DND-41 (cell line): ENCODE measurements around the gene ATP8A2.

Source experiments
- ATAC-seq: fragments of 200-7000 bp; cut with Tn5 transposase; 3 replicates; pipeline ENCODE4 v1.9.1; 2021; ENCODE audit warnings: low read depth; ENCODE audit not compliant: insufficient read depth
- DNase-seq: peaks from one replicate; pipeline ENCODE4 v3.0.0-alpha.2; 2020
- H2AFZ ChIP-seq: 2 replicates; pipeline ENCODE4 v1.6.0; 2012; ENCODE audit warnings: low read depth, low read length
- H3K27ac ChIP-seq: 2 replicates; pipeline ENCODE4 v1.5.1; 2012; ENCODE audit warnings: low read length, inconsistent platforms
- H3K27me3 ChIP-seq: fragments of 200-600 bp; sonication (generic); 2 replicates; pipeline ENCODE4 v1.6.0; 2012; ENCODE audit warnings: low read length, mild to moderate bottlenecking, inconsistent platforms; ENCODE audit not compliant: insufficient read depth, poor library complexity
- H3K36me3 ChIP-seq: 2 replicates; pipeline ENCODE4 v1.5.1; 2012; ENCODE audit warnings: low read length, inconsistent platforms; ENCODE audit not compliant: insufficient read depth
- H3K4me1 ChIP-seq: 2 replicates; pipeline ENCODE4 v1.5.1; 2012; ENCODE audit warnings: mild to moderate bottlenecking, low read length; ENCODE audit not compliant: insufficient read depth
- H3K4me2 ChIP-seq: 2 replicates; pipeline ENCODE4 v1.6.0; 2012; ENCODE audit warnings: mild to moderate bottlenecking, moderate library complexity, low read length, inconsistent platforms; ENCODE audit not compliant: insufficient read depth
- H3K4me3 ChIP-seq, 2 experiments: fragments of 200-600 bp in 1 of 2; shearing (Covaris generic) in 1 of 2; 2 replicates each; pipeline ENCODE4 v1.5.1; 2012 to 2016; ENCODE audit warnings: inconsistent platforms in 2 of 2, low read length in 2 of 2, mild to moderate bottlenecking in 2 of 2, low read depth in 1 of 2, moderate library complexity in 1 of 2
- H3K79me2 ChIP-seq: 2 replicates; pipeline ENCODE4 v1.6.0; 2012; ENCODE audit warnings: low read length, inconsistent platforms; ENCODE audit not compliant: insufficient read depth
- H3K9ac ChIP-seq: 2 replicates; pipeline ENCODE4 v1.6.0; 2012; ENCODE audit warnings: low read depth, mild to moderate bottlenecking, inconsistent platforms, low read length, moderate library complexity
- H3K9me3 ChIP-seq: 2 replicates; pipeline ENCODE4 v1.5.1; 2012; ENCODE audit warnings: low read length, moderate library complexity, mild to moderate bottlenecking, inconsistent platforms; ENCODE audit not compliant: insufficient read depth, severe bottlenecking
- H4K20me1 ChIP-seq: 2 replicates; pipeline ENCODE4 v1.6.0; 2012; ENCODE audit warnings: low read length; ENCODE audit not compliant: insufficient read depth
- EZH2 ChIP-seq: IDR thresholded peaks from 3 replicates; pipeline ENCODE4 v1.6.1; 2012; ENCODE audit warnings: borderline replicate concordance, low read depth, mild to moderate bottlenecking, moderate library complexity, low read length, inconsistent platforms; ENCODE audit not compliant: severe bottlenecking
- TF ChIP-seq, protein P1 (sequence below): IDR thresholded peaks from 2 replicates; pipeline ENCODE4 v1.5.1; 2012; ENCODE audit warnings: borderline replicate concordance, low read length, moderate library complexity, mild to moderate bottlenecking; ENCODE audit not compliant: poor library complexity, severe bottlenecking; ENCODE audit errors: extremely low read depth

Gene ATP8A2

GRCh38 chr13:25846222-25846984, 474.6 kb downstream of the ATP8A2 start:
- Histone ChIP-seq H2AFZ (peak overlapping the region; percentile 77), H4K20me1 (no peaks in the 10 kb centered on the region), H3K4me3 (peak overlapping the region in 1 of 2 experiments; percentile 37; a peak in 2 of 4 replicates), H3K36me3 (no peaks in the 10 kb centered on the region), H3K4me2 (peak overlapping the region; percentile 61), H3K9ac (peak overlapping the region; percentile 59), H3K79me2 (no peaks in the 10 kb centered on the region), H3K4me1 (peaks cover 65% of the 10 kb centered on the region), H3K9me3 (no peaks in the 10 kb centered on the region), H3K27ac (peak overlapping the region; percentile 96), H3K27me3 (no peaks in the 10 kb centered on the region)
- peak; percentile 15; the same call in 2 of the 3 replicates for ATAC-seq
- TF ChIP-seq EZH2: no peak
- TF ChIP-seq, protein P1, sequence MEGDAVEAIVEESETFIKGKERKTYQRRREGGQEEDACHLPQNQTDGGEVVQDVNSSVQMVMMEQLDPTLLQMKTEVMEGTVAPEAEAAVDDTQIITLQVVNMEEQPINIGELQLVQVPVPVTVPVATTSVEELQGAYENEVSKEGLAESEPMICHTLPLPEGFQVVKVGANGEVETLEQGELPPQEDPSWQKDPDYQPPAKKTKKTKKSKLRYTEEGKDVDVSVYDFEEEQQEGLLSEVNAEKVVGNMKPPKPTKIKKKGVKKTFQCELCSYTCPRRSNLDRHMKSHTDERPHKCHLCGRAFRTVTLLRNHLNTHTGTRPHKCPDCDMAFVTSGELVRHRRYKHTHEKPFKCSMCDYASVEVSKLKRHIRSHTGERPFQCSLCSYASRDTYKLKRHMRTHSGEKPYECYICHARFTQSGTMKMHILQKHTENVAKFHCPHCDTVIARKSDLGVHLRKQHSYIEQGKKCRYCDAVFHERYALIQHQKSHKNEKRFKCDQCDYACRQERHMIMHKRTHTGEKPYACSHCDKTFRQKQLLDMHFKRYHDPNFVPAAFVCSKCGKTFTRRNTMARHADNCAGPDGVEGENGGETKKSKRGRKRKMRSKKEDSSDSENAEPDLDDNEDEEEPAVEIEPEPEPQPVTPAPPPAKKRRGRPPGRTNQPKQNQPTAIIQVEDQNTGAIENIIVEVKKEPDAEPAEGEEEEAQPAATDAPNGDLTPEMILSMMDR: no peak
- no peak for DNase-seq

DNA sequence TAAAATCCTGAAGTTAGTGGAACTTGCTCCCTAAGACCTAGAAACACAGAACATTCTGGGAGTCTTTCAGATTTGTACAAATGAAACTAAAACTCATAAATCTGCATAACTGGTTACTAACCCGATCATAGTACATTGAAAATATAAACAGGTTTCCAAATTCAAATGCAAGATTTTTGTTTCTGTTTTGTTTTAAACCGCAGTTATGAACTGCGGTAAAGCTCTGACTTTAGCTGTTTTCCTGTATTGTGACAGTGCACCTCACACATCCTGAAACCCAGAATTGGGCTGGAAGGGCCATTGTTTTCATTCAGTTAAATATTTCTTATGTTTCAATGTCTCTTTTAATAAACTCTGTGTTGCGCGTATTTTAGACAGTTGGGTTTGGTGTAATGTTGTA, 475.4 kb downstream of the ATP8A2 start:
- H3K4me1 ChIP-seq: peaks cover 72% of the 10 kb centered on the region
- DNase-seq (peak; percentile 55), ATAC-seq (peak; percentile 84)
- no peaks in the 10 kb centered on the region for H3K79me2 ChIP-seq
- peak overlapping the region; percentile 59 for H3K9ac ChIP-seq
- TF ChIP-seq, protein P1: no peak
- TF ChIP-seq EZH2: no peak
- H2AFZ ChIP-seq: peak overlapping the region; percentile 77
- no peaks in the 10 kb centered on the region for H3K36me3 ChIP-seq
- H4K20me1 ChIP-seq: no peaks in the 10 kb centered on the region
- H3K4me2 ChIP-seq: peak overlapping the region; percentile 61
- H3K9me3 ChIP-seq: no peaks in the 10 kb centered on the region
- no peaks in the 10 kb centered on the region for H3K27me3 ChIP-seq
- peak overlapping the region; percentile 96 for H3K27ac ChIP-seq
- H3K4me3 ChIP-seq: peak overlapping the region in 1 of 2 experiments; percentile 37; a peak in 2 of 4 replicates

- H3K4me1 ChIP-seq: peaks cover 79% of the 10 kb centered on the region
- peak overlapping the region; percentile 96 for H3K27ac ChIP-seq
- H3K79me2 ChIP-seq: no peaks in the 10 kb centered on the region
- DNase-seq (peak; percentile 39), ATAC-seq (peak; percentile 27)
- peak overlapping the region in 1 of 2 experiments; percentile 32; a peak in 1 of 4 replicates for H3K4me3 ChIP-seq
- no peaks in the 10 kb centered on the region for H3K27me3 ChIP-seq
- H3K4me2 ChIP-seq: peak overlapping the region; percentile 61
- H3K9me3 ChIP-seq: no peaks in the 10 kb centered on the region
- H4K20me1 ChIP-seq: no peaks in the 10 kb centered on the region
- no peak for TF ChIP-seq EZH2
- TF ChIP-seq, protein P1: no peak
- H2AFZ ChIP-seq: peak overlapping the region; percentile 55
- H3K9ac ChIP-seq: peak overlapping the region; percentile 59
- no peaks in the 10 kb centered on the region for H3K36me3 ChIP-seq
Measured at GRCh38 chr13:25847635-25848626, 476.2 kb downstream of the ATP8A2 start.
